Activated T-helper 1 cell treated with anti-CD3 and anti-CD28 coated beads, Interleukin-12 subunit alpha, Interleukin-12 subunit beta, Interleukin-2, Interleukin-4 antibody, amounts not matched to agents 30 ng/mL and 10 ng/mL and 1 ng/mL, durations not matched to agents 14 hours and 24 hours and 36 hours (primary cell): Measurements from ENCODE around the gene PFDN1. TPM values are rescaled to one million over a fixed set of nuclear protein-coding genes. Genes with fewer than 3 reads are reported as not detected.
A peak's percentile ranks its signal among the peaks of the same experiment; 100 is the strongest.

Source experiments
- DNase-seq: peaks from one replicate; pipeline ENCODE4 v3.0.0; 2021; ENCODE audit warnings: low spot score
- H3K27ac Mint-ChIP-seq: one replicate; pipeline ENCODE4 v1.8.0; 2021; ENCODE audit warnings: mild to moderate bottlenecking, mixed read lengths
- H3K27me3 Mint-ChIP-seq: one replicate; pipeline ENCODE4 v1.8.0; 2022; ENCODE audit warnings: mild to moderate bottlenecking, moderate library complexity, mixed read lengths; ENCODE audit not compliant: insufficient read depth
- H3K36me3 Mint-ChIP-seq: one replicate; pipeline ENCODE4 v1.8.0; 2021; ENCODE audit warnings: low read depth, mixed read lengths
- H3K4me1 Mint-ChIP-seq: one replicate; pipeline ENCODE4 v1.8.0; 2021; ENCODE audit warnings: low read depth, mixed read lengths
- H3K4me3 Mint-ChIP-seq: one replicate; pipeline ENCODE4 v1.8.0; 2021; ENCODE audit warnings: mild to moderate bottlenecking, moderate library complexity, mixed read lengths
- H3K9me3 Mint-ChIP-seq: one replicate; pipeline ENCODE4 v1.8.0; 2021; ENCODE audit warnings: mixed read lengths
- intact Hi-C: fragments of 100-400 bp; cut with micrococcal nuclease; formaldehyde crosslinking; loops from one replicate; pipeline ENCODE4 v1.15.1; 2024
- total RNA-seq: library from RNA; stranded (reverse); gene quantifications from 2 replicates; pipeline ENCODE4 v1.2.3, GENCODE V29; 2022

The PFDN1 gene
- total RNA-seq, 1 donor from 2014 or later = 60.6 TPM

DNA sequence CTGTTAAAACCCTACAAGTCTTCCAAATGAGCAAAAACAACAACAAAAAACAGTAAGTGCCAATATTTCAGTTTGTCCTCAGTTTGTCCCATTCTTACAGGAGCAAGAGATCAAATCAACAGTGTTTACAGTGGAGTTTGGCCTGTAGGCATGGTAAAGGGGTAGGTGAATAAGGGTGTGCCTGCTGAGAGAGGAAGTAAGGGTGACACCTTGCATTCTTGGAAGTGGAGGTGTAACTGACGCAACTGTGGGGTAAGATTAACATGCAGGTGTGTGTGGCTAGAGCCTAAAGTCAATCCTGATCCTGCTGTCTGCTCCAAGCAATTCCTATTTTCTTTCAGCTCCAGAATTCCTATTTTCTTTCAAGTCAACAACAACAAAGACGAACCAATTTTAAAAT is 43.4 kb downstream of the PFDN1 start:
- intact Hi-C loops = loop anchor here (10.0 kb wide), 1 partner anchor 295 kb away; the partner anchor contains the start of gene SRA1

DNA sequence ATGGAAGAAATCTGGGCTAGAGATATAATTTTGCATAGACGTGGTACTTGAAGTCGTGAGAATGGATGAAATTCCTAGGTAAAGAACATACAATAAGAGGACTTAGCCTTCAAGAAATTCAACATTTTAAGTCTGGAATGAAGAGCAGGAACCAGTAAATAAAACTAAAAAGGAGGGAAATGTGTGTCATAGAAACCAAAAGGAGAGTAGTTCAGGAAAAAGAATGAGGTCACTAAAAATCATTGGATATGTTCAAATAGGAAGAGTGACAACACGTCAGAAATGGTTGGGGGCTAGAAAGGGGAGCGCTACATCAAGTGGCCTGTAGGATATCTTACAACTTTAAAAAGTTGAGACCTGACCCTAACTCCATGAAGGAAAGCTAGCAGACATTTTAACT is 44.0 kb downstream of the PFDN1 start:
- intact Hi-C loops = loop anchor here (10.0 kb wide), 1 partner anchor 296 kb away; the partner anchor contains the start of gene SRA1
- H3K4me1 Mint-ChIP-seq = peaks cover 16% of the 10 kb centered on the region

More for the DNA sequence above, 43.4 kb downstream of the PFDN1 start:
- no peak for DNase-seq
- H3K36me3 Mint-ChIP-seq = peaks cover 29% of the 10 kb centered on the region
- H3K4me1 Mint-ChIP-seq = peaks cover 23% of the 10 kb centered on the region
- peak overlapping the region; percentile 35 for H3K4me3 Mint-ChIP-seq
- H3K27me3 Mint-ChIP-seq = no peaks in the 10 kb centered on the region
- no peaks in the 10 kb centered on the region for H3K9me3 Mint-ChIP-seq
- H3K27ac Mint-ChIP-seq = peak overlapping the region; percentile 46

DNA sequence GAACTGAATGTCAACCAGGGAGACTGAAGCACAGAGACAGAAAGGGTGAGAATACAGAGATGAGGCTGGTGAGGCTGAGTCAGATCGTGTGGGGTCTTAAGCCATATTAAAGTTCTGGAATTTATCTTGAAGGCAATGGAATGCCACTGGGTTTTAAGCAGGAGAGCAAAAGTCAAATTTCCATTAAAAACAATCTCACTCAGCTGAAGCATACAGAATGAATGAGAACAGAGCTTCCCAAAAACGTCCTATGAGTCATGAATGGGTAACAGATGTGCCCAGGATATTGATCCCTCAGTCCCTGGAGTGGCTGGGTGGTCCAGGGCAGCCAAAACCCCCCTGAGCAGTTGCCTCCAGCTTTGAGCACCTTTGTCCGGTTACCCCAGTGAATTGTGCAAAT is 44.9 kb downstream of the PFDN1 start:
- H3K9me3 Mint-ChIP-seq = no peaks in the 10 kb centered on the region
- H3K4me3 Mint-ChIP-seq = peak overlapping the region; percentile 7
- H3K4me1 Mint-ChIP-seq = peaks cover 24% of the 10 kb centered on the region
- intact Hi-C loops = loop anchor here (10.0 kb wide), 1 partner anchor 297 kb away; the partner anchor contains the start of gene SRA1
- DNase-seq = no peak
- H3K27ac Mint-ChIP-seq = peak overlapping the region; percentile 48
- peaks cover 31% of the 10 kb centered on the region for H3K36me3 Mint-ChIP-seq
- no peaks in the 10 kb centered on the region for H3K27me3 Mint-ChIP-seq

More for the DNA sequence above, 44.0 kb downstream of the PFDN1 start:
- Mint-ChIP-seq H3K36me3 (peaks cover 29% of the 10 kb centered on the region), H3K27ac (peak overlapping the region; percentile 45), H3K9me3 (no peaks in the 10 kb centered on the region), H3K27me3 (no peaks in the 10 kb centered on the region), H3K4me3 (peak overlapping the region; percentile 5)
- no peak for DNase-seq

DNA sequence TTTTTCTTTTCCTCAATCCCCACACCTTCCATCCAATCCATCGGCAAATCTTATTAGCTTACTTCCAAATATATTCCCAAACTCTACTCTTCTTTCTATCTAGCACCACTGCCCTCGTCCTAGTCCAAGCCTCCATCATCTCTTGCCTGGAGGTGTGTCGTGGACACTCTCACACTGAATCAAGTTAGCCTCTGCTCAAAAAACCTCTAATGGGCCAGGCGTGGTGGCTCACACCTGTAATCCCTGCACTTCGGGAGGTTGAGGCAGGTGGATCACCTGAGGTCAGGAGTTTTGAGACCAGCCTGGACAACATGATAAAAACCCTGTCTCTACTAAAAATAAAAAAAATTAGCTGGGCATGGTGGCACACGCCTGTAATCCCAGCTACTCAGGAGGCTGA is 46.2 kb downstream of the PFDN1 start:
- no peak overlapping the region for H3K27ac Mint-ChIP-seq
- intact Hi-C loops = loop anchor here (10.0 kb wide), 1 partner anchor 298 kb away; the partner anchor contains the start of gene SRA1
- H3K36me3 Mint-ChIP-seq = peaks cover 31% of the 10 kb centered on the region
- H3K4me1 Mint-ChIP-seq = peaks cover 35% of the 10 kb centered on the region
- no peaks in the 10 kb centered on the region for H3K27me3 Mint-ChIP-seq
- no peak for DNase-seq
- no peaks in the 10 kb centered on the region for H3K9me3 Mint-ChIP-seq
- no peak overlapping the region for H3K4me3 Mint-ChIP-seq

DNA sequence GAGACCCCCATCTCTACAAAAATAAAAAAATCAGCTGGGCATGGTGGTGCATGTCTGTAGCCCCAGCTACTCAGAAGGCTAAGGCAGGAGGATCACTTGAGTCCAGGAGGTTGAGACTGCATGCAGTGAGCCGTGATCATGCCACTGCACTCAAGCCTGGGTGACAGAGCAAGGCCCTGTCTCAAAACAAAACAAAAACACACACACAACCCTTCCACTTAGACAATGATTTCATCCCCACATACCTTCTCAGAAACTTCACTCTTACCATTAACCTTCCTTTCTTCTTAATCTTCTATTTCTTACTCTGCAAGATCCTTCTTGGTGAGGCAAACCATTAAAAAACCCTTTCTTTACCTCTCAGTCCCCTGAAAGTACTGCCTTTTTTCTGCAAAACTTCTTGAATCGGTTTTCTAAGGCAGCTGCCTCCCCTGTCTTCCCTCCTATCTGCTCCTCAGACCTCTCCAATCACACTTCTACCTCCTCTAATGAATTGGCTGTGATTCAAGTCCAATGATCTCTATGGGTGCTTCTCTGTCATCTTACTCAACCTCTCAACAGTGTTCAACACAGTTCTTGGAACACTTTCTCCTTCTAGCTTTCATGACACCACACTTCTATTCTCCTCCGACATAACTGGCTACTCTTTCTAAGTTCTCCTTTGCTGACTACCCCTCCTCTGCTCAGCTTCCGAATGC is 47.3 kb downstream of the PFDN1 start:
- no peak overlapping the region for H3K4me3 Mint-ChIP-seq
- intact Hi-C loops = loop anchor here (10.0 kb wide), 1 partner anchor 299 kb away; the partner anchor contains the start of gene SRA1
- no peaks in the 10 kb centered on the region for H3K9me3 Mint-ChIP-seq
- H3K36me3 Mint-ChIP-seq = peaks cover 35% of the 10 kb centered on the region
- peaks cover 35% of the 10 kb centered on the region for H3K4me1 Mint-ChIP-seq
- no peak overlapping the region for H3K27ac Mint-ChIP-seq
- no peak for DNase-seq
- no peaks in the 10 kb centered on the region for H3K27me3 Mint-ChIP-seq

DNA sequence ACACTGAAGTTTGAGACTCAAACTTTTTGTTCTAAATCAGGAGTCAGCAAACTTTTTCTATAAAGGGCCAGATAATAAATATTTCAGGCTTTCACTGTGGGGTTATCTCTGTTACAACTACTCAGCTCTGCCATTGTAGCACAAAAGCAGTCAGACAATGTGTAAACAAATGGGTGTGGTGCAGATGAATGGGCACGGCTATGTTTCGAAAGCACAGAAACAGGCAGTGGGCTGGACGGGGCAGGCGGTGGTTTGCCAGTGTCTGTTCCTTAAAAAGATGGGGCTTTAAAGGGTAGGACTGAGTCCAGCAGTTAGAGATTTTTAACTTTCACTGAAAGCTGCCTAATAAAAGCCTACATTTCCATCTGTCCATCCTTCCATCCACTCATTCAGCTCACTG is 48.9 kb downstream of the PFDN1 start:
- Mint-ChIP-seq H3K27ac (no peak overlapping the region), H3K27me3 (no peaks in the 10 kb centered on the region), H3K9me3 (no peaks in the 10 kb centered on the region), H3K36me3 (peaks cover 32% of the 10 kb centered on the region), H3K4me3 (no peak overlapping the region), H3K4me1 (peaks cover 45% of the 10 kb centered on the region)
- intact Hi-C loops = loop anchor here (5.0 to 10.0 kb wide), 2 partner anchors 301 to 383 kb away; partner anchors contain the start of genes SRA1 and TMCO6
- no peak for DNase-seq

GRCh38 chr5:140252470-140253126 is 50.3 kb downstream of the PFDN1 start:
- Mint-ChIP-seq H3K36me3 (peaks cover 20% of the 10 kb centered on the region), H3K9me3 (no peaks in the 10 kb centered on the region), H3K4me3 (no peak overlapping the region), H3K27ac (peak overlapping the region; percentile 78), H3K27me3 (no peaks in the 10 kb centered on the region), H3K4me1 (peaks cover 48% of the 10 kb centered on the region)
- intact Hi-C loops = loop anchor here (5.0 to 10.0 kb wide), 2 partner anchors 302 to 385 kb away; partner anchors contain the start of genes SRA1 and TMCO6
- DNase-seq = no peak

GRCh38 chr5:140251527-140251973 is 51.4 kb downstream of the PFDN1 start:
- H3K27me3 Mint-ChIP-seq = no peaks in the 10 kb centered on the region
- intact Hi-C loops = loop anchor here (1.0 to 10.0 kb wide), 8 partner anchors 10 to 386 kb away; partner anchors contain the start of genes ANKHD1, CYSTM1, HBEGF and PFDN1
- H3K4me1 Mint-ChIP-seq = peaks cover 58% of the 10 kb centered on the region
- H3K36me3 Mint-ChIP-seq = peaks cover 15% of the 10 kb centered on the region
- peak overlapping the region; percentile 66 for H3K4me3 Mint-ChIP-seq
- H3K9me3 Mint-ChIP-seq = no peaks in the 10 kb centered on the region
- H3K27ac Mint-ChIP-seq = peak overlapping the region; percentile 78
- peak; percentile 69 for DNase-seq

DNA sequence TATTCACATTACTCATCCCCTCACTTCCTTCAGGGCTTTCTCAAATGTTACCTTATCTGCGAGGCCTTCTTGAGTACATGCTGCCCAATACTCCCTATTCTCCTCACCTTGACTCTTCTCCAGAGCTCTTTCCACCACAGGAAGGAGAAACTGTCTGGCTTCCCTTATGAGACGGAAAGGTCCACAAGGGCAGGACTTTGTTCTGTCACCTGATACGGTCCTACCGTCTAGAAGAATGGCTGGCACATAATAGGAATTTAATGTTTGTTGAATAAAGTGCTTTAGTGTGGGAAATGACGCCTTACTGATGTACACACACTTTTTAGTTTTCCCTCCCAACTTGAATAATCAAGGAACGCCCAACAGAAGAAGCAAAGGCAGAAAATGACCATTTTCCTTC is 52.5 kb downstream of the PFDN1 start:
- peak overlapping the region; percentile 24 for H3K4me3 Mint-ChIP-seq
- no peaks in the 10 kb centered on the region for H3K9me3 Mint-ChIP-seq
- H3K27ac Mint-ChIP-seq = peak overlapping the region; percentile 36
- H3K27me3 Mint-ChIP-seq = no peaks in the 10 kb centered on the region
- no peak for DNase-seq
- H3K4me1 Mint-ChIP-seq = peaks cover 70% of the 10 kb centered on the region
- peaks cover 18% of the 10 kb centered on the region for H3K36me3 Mint-ChIP-seq
- intact Hi-C loops = loop anchor here (5.0 to 10.0 kb wide), 2 partner anchors 304 to 387 kb away; partner anchors contain the start of genes SRA1 and TMCO6

- Mint-ChIP-seq H3K36me3 (peaks cover 22% of the 10 kb centered on the region), H3K27me3 (no peaks in the 10 kb centered on the region), H3K9me3 (no peaks in the 10 kb centered on the region), H3K4me3 (no peak overlapping the region), H3K4me1 (peaks cover 78% of the 10 kb centered on the region), H3K27ac (peak overlapping the region; percentile 31)
- DNase-seq = no peak
- intact Hi-C loops = no loop called here
Measured at GRCh38 chr5:140249536-140249935, 53.4 kb downstream of the PFDN1 start.

- Mint-ChIP-seq H3K36me3 (peaks cover 22% of the 10 kb centered on the region), H3K27ac (no peak overlapping the region), H3K4me1 (peaks cover 78% of the 10 kb centered on the region), H3K9me3 (no peaks in the 10 kb centered on the region), H3K27me3 (no peaks in the 10 kb centered on the region), H3K4me3 (no peak overlapping the region)
- intact Hi-C loops = no loop called here
- no peak for DNase-seq
Measured at GRCh38 chr5:140248414-140248813, 54.5 kb downstream of the PFDN1 start.

GRCh38 chr5:140246378-140247122 is 56.4 kb downstream of the PFDN1 start:
- no peak overlapping the region for H3K27ac Mint-ChIP-seq
- DNase-seq = no peak
- H3K9me3 Mint-ChIP-seq = no peaks in the 10 kb centered on the region
- H3K4me3 Mint-ChIP-seq = no peak overlapping the region
- peaks cover 59% of the 10 kb centered on the region for H3K4me1 Mint-ChIP-seq
- peaks cover 20% of the 10 kb centered on the region for H3K36me3 Mint-ChIP-seq
- no peaks in the 10 kb centered on the region for H3K27me3 Mint-ChIP-seq
- intact Hi-C loops = no loop called here
